Stimulated activated CD8-positive, alpha-beta memory T cell treated with anti-CD3 and anti-CD28 coated beads, Interleukin-15, amount 100 ng/mL, for 24 hours (primary cell): ENCODE data around the gene LCN15.
"Not testable (repeated sequence)": the region's sequence is repeated elsewhere in the genome, so short reads cannot be mapped to it uniquely, and the experiment has no call there.

Source experiments
- DNase-seq: peaks from one replicate; pipeline ENCODE4 v3.0.0-alpha.2; 2020; ENCODE audit warnings: low read depth

LCN15 gene

DNA sequence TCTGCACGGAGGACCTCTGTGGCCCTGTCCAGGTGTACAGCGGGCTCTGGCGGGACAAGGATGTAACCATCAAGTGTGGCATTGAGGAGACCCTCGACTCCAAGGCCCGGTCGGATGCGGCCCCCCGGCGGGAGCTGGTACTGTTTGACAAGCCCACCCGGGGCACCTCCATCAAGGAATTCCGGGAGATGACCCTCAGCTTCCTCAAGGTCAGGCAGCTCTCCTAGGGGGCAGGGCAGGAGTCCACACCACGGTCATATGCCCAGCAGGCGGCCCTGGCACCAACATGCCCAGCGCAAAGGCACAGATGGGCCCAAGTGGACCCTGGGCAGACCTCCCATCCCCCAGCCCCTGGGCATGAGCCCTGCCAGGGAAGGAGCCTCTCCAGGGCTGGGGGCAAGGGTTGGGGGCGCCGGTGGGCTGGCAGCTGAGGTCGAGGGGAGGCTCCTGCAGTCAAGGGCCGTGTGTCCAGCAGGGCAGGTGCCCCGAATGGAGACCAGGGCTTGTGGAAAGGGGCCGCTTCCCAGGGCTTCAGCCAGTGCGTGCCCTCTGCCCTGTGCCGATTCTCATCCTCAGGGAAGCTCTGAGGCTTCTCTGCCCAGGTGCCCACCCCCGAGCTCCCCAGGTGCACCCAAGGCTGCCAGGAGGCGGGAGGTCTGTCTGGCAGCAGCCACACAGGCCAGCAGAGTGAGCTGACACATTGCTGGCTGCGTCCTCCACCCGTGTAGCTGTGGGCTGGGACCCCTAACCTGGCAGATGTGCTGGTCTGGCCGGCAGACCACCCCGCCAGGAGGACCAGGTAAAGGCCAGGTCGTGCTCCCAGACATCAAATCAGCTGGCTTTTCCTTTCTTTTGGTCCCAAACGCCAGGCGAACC lies 42.0 kb downstream of the LCN15 start:
- no peak for DNase-seq

DNA sequence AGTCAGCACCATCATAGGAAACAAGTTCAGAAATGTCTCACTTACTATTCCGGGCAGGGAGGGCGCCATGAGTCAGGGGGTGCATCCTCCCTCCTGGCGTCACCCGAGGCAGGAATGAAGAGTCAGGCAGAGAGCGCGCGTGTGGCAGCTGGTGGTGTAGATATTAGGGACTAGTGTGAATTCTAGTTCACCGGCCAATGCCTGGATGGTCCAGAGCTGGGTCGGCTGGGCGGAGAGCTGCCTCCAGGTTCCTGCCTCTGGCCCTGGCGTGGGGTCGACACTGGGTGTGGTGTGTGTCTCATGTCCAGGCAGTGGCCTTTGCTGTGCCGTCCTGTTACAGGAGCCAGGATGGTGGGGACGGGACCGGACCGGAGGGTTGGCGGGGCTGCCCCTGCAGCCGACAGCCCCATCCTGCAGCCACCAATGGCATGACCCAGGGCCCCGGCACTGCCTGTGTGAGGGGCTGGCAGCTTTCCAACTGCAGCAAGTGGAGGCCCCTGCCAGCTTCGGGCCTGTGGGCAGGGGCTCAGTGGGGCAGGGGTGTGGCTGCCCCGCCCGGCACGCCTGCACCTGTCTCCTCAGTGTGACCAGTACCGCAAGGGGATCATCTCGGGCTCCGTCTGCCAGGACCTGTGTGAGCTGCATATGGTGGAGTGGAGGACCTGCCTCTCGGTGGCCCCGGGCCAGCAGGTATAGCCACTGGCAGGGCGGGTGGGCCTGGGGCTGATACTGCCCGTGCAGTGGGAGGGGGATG lies 42.8 kb downstream of the LCN15 start:
- DNase-seq, result no peak

DNA sequence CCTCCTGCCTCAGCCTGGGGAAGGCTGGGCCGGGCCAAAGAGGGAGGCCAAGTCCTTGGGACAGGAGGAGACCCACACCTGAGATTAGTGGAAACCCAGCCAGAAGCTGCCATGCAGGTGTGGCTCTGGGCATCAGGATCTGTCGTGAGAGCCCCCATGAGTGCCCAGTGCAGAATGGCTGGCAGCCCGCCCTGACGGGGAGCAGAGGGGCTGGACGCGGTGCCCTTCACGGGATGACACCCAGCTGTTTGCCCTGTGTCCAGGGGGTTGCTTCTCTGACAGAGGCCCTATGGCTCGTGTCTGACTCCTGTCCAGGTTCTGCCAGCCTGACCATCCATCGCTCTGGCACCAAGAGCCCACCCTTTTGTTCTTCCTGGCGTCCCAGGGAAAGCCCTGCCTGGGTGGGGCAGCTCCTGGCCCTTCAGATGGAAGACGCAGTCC lies 43.4 kb downstream of the LCN15 start:
- no peak for DNase-seq

DNA sequence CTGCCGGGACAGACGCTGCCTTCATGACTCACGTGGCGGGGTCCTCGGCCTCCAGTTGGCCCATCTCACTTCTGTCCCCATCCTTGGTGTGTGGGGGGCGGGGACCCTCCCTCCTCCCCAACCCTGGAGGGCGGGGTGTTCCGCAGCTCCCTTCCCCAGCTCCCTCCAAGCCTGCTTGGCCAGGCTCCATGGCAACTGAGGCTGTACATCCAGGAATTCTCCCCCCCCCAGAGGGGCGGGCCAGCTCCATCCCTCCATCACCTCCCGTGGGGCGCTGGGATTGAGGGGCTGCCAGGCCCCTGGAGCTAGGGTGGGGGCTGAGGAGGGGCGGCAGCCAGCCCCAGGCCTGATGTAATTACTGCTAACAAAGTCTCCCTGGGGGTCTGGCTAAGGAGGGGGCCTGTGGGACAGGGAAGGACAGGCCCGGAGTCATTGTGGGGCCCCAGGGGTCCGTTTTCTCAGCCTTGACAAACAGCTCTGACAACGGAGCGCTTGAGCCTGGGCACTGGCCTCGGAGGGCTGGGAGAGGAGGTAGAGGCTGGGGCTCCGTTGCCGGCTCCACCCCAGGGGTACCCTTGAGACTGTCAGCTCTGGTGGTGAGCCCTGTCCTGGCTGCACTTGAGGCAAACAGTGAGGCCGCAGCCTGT lies 43.9 kb downstream of the LCN15 start:
- DNase-seq, result no peak

DNA sequence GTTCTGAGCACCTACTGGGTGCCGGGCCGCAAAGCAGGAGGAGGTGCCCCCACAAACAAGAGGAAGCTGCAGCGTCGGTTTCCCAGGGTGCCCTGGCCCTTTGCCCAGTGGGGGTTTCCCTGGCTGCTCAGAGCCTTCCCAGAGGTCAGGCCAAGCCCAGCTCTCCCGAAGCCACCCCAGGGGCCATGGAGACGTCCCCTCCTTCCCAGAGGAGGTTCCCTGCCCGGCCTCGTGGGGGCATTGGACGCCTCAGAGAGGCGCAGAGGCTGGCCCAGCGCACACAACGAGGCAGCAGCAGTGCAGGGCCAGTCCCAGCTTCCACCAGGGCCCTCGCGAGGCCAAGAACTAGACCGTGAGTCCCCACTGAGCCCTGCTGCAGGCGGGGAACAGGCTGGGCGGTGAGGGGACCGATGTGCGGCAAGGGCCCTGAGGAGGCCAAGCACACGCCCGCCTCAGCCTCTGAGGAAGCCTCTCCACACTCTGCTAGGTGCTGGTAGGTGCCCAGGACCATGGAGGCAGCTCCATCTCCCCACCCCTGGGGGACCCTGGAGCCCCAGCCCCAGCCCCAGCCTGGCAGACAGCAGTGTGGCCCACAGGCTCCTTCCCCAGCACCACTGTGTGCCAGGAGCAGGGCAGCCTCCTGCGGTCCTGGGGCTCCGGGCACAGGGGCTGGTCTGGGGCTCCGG lies 45.0 kb downstream of the LCN15 start:
- DNase-seq, result no peak

DNA sequence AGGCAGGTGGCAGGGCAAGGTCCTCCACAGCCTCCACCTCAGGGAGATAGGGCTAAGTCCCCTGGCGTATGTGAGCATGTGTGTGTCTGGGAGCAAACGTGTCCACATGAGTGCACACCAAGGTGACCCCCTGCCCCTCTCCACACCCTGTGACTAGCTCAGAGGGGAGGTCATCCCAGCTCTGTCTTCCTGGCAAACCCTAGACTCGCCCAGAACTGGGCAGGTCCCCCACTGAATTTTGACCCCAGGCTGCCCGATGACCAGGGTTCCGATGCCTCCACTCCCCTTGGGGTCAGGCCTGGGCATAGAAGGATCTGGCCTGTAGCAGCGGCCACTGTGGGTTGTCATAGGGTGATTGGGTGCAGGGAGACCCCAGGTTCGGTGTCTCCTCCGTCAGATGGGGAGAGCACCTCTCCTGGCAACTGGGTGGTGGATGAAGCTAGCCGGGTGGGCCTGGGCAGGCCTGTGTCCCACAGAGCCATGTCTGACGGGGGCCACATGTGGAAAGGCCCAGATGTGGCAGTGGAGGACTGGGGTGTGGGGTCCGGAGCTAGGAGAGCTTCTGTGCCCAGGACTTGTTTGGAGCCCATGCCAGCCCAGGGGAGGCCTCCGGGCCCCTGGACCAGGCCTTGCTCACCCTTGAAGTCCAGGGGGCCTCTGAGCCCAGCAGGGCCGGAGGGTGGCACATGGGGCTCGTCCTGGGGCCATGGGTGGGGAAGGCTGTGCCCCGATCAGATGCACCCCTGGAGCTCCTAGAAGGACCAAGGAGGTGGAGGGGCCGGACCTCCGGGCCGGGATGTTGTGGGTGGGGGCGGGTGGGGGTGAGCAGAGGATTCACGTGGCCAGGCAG lies 45.7 kb downstream of the LCN15 start:
- no peak for DNase-seq

DNA sequence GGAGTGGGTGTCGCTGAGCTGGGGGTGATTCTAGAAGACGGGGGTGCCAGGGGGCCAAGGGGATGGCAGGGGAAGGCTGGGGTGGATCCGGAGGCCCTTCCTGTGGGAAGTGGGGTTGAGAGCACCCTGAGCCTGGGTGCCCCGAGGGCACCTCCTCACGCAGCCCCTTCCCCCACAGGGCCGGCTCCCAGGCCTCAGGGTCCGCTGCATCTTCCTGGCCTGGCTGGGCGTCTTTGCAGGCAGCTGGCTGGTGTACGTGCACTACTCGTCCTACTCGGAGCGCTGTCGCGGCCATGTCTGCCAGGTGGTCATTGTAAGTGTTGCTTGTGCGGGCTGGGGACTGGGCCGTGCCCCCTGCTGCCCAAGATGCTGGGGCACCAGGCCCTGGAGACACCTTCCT lies 46.9 kb downstream of the LCN15 start:
- no peak for DNase-seq

DNA sequence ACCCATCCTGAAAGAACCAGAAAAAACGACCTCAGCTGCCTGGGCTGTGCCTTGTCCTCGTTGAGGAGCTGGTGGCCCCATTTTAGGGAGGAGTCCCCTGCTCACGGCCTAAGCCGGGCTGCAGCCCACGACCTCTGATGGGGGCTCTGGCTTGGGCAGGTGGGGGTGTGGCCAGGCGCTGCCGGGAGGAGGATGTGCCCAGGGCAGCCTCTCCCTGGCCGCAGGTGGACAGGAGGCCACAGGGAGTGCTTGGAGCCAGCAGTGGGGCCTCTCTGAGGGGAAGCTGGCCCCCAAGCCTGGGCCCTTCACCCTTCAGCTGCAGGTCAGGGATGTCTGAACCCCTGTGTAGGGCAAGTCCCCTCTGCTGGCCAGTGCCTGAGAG lies 49.4 kb downstream of the LCN15 start:
- DNase-seq, result no peak

DNA sequence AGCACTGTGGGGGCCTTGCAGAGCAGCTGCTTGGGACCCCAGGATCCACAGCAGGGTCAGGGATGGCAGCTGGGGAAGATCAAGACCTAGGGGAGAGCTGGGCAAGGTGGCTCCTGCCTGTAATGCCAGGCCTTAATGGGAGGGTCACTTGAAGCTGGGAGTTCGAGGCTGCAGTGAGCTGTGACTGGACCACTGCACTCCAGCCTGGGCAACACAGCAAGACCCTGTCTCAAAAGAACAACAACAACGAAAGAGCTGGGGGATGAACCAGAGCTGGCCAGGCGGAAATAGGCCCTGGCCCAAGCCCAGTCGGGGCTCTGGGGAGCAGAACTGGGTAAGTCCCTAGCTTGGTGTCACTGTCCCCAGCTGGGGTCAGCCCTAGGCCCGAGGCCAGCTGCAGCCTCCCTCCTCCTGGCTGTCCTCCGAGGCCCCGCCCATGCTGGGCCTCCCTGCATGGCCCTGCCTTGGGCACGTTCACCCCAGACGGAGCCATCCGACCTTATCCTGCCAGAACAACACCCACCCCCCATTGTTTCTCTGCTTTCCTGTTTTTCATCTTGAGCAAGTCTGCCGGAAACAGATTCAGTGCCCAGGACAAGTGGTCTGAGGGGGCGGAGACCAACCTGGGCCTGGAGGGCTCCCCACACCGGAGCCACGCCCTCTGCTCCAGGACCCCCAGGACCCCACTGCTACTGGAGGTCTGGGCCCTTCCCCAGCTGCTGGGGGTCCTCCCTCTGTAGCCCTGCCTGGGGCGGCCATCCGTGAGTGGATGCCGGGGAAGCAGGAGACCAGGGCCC lies 50.0 kb downstream of the LCN15 start:
- DNase-seq, result no peak

DNA sequence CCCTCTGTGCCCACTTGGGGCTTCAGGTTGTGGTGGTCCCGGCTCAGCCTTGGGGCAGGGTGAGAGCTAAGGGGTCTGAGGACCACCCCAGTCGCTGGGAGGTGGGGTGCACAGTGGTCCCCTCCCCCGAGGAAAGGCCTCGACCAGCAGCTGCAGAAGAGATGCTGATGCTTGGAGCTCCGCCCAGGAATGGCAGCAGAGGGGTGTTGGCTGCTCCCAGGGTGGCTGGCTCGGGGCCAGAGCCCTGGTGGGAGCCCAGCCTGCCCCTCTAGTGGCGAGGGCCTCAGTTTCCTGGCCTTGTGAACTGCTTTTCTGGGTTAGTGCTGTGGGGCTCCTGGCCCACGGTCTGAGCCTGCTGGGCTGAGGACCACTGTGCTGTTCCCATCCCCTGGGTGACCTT lies 50.8 kb downstream of the LCN15 start:
- DNase-seq, result no peak

DNA sequence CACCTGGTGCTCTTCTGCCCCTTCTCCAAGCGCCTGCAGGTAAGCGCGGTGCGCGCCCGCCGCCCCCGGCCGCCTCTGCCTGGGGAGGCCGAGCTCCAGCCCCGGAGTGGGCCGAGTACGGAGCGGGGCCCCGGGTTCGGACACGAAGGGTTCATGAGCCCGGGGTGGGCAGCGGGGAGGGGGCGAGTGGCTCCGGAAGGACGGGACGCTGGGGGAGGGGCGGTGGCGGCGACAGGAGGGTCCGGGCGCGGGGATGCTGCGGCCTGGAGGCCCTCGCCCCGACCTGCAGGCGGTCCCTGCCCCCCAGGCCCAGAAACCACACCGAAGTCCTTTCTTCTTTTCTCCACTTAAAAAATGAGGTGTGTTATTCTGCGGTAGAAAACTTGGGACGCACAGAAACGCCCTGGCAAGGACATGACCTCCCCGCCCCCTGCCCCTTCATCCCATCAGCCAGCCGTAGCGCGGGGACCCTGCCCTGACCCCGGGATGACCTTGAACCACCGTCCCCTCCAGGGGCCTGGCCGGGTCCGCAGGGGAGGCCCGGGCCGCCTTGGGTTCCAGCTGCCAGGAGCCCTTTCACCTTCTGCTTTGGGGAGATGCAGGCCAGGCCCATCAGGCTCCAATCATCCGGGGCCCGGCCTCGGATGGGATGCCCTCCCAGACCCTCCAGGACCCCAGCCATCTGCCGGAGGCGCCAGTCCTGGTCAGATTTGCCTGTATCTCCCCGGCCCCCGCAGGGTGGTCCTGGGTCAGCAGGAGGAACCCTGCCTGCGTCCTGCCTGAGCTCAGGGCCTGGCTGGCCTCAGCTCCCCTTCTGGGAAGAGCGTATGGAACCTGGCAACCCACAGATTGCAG lies 51.4 kb downstream of the LCN15 start:
- DNase-seq, result no peak

DNA sequence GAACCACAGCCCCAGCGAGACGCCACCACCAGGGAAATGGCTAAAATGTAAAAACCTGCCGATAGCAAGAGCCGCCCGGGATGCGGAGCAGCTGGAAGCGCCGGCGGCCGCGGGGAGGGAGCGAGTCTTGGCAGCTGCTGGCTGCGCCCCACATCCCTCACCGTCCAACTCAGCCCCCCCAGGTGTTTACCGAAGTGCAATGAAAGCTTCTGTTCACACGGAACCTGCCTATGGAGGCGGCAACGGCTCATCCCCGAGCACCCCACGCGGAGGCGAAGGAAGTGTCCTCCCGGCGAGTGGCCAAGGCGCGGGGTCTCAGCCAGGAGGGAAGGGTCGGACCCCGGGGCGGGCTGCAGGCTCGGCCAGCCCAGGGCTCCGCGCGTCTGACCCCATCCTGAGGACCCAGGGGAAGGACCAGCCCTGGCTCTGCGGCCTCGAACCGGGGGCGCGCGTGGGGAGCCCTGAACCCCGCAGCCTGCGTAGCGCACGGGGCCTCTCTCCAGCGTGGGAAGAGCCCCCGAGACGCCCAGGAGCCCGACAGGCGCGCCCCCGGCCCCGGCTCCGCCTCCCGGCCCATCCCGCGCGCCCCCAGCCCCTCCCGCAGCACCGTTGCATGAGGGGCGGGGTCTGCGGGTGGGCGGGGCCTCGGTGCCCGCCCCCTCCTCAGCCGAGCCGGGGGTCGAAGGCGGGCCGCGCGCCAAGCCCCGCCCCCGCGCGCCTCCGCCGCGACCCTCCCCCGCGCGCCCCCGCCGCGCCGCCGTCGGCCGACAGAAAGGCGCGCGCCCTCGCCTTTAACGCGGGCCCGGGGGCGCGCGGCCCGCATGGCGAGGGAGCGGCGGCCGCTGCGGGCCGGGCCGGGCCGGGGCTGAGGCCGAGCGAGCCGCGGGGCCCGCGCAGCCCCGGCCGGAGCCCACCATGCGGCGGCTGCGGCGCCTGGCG lies 52.3 kb downstream of the LCN15 start, which contains the start of gene DIPK1B:
Gene DIPK1B (plus strand): TSS at position 822 of the 939 bp plus-strand sequence. CDS start 94 bp downstream, at position 916.
- no peak for DNase-seq

DNA sequence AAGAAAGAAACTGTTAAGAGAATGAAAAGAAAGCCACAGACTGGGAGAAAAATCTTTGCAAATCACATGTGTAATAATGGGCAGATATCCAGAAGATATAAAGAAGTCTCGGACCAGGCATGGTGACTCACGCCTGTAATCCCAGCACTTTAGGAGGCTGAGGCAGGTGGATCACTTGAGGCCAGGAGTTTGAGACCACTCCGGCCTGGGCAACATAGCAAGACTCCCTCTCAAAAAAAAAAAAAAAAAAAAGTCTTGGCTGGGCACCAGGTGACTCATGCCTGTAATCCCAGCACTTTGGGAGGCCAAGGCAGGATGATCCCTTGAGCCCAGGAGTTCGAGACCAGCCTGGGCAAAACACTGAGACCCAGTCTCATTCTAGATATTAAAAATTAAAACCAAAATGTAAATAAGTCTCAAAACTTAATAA lies 53.1 kb downstream of the LCN15 start:
- not testable (repeated sequence) for DNase-seq

DNA sequence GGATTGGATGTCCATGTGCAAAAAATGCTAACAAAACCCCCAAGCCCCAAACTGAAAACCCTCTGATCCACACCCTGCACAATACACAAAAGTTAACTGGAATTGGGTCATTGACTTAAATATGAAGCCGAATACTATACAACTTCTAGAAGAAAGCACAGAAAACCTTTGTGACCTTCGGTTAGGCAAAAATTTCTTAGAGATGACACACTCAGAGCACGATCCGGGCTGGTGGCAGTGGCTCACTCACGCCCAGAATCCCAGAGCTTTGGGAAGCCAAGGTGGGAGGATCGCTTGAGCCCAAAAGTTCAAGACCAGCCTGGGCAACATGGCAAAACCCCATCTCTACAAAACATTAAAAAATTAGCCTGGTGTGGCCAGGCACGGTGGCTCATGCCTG lies 53.8 kb downstream of the LCN15 start:
- DNase-seq, result no peak
